Ishikawa (cell line): Measurements from ENCODE around the gene ELMO1.

Experiments used
- CEBPB ChIP-seq: IDR thresholded peaks from 2 replicates; pipeline ENCODE4 v1.6.1; 2012
- CREB1 ChIP-seq: IDR thresholded peaks from 2 replicates; pipeline ENCODE4 v1.6.1; 2012; ENCODE audit warnings: low read depth
- EGR1 ChIP-seq: IDR thresholded peaks from 2 replicates; pipeline ENCODE4 v1.6.1; 2012
- EP300 ChIP-seq: IDR thresholded peaks from 2 replicates; pipeline ENCODE4 v1.6.1; 2012; ENCODE audit warnings: borderline replicate concordance
- FOXM1 ChIP-seq: IDR thresholded peaks from 2 replicates; pipeline ENCODE4 v1.6.1; 2012; ENCODE audit warnings: low read depth, borderline replicate concordance
- MAX ChIP-seq: IDR thresholded peaks from 2 replicates; pipeline ENCODE4 v1.6.1; 2012
- NFIC ChIP-seq: IDR thresholded peaks from 2 replicates; pipeline ENCODE4 v1.6.1; 2012
- RAD21 ChIP-seq: IDR thresholded peaks from 2 replicates; pipeline ENCODE4 v1.6.1; 2012; ENCODE audit warnings: low read depth
- TAF1 ChIP-seq: IDR thresholded peaks from 2 replicates; pipeline ENCODE4 v1.6.1; 2012; ENCODE audit warnings: low read depth, mild to moderate bottlenecking
- TCF12 ChIP-seq: IDR thresholded peaks from 2 replicates; pipeline ENCODE4 v1.6.1; 2012; ENCODE audit warnings: low read depth
- TEAD4 ChIP-seq: IDR thresholded peaks from 2 replicates; pipeline ENCODE4 v1.6.1; 2012
- YY1 ChIP-seq: IDR thresholded peaks from 2 replicates; pipeline ENCODE4 v1.6.1; 2012; ENCODE audit warnings: low read depth
- ZBTB7A ChIP-seq: IDR thresholded peaks from 2 replicates; pipeline ENCODE4 v1.6.1; 2012; ENCODE audit warnings: low read depth
- TF ChIP-seq, protein P1 (sequence below): IDR thresholded peaks from 2 replicates; pipeline ENCODE4 v1.6.1; 2012
- TF ChIP-seq, protein P2 (sequence below): IDR thresholded peaks from 2 replicates; pipeline ENCODE4 v1.6.1; 2012; ENCODE audit warnings: low read depth, mild to moderate bottlenecking

ELMO1 gene

DNA sequence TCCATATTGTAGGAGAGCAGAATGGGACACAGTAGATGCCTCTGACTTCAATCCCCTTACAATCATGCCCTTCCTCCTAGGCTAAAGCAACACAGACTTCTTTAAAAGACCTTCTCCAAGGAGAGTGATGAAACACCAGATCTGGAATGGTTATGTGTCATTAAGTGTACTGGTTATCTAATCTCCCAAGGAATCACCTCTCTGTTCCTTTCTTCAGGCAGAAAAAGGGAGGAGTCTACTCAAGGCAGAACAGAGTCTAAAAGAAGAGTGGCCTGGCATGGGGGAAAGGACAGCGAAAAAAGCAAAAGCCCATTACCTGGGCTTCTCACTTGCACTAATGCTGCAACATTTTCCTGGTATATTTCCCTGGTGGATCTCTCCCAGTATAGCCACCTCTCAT, 2.9 kb downstream of the ELMO1 start:
- no peak for TF ChIP-seq EGR1
- TF ChIP-seq CREB1: no peak
- no peak for TF ChIP-seq RAD21
- no peak for TF ChIP-seq CEBPB

DNA sequence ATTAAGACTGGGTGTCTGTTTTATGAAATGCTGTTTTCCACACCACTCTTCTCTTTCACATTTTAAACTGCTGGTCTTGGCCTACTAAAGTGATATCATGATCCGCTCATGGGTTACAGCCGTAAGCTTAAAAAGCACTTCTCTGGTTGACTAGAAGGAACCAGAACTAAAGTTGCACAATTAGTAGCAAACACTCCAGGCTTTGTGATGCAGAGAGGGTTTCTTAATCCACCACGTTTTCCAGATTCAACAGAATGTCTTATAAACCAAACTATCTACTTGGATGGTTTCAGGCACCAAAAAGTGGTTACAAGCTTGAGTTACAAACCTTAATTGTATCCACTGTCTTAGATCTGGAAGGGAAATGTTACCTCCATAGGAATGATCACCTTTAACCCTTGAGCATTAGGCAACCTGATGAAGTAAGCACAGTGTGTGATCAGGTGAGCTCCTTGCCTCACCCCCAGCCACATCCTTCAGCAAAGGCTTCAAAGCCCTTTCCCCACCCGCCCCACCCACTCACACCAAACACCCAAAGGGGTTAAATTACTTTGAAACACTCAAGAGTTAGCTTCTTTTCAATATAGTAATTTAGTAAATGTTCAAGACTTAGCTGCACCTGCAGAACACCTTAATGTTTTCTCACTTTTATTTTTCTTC, 3.5 kb downstream of the ELMO1 start:
- TF ChIP-seq FOXM1 (no peak), NFIC (no peak), TCF12 (no peak), EP300 (no peak), TEAD4 (no peak), CEBPB (no peak), RAD21 (no peak), ZBTB7A (no peak), CREB1 (no peak), TAF1 (no peak), MAX (no peak), YY1 (no peak), EGR1 (no peak)
- TF ChIP-seq, protein P1, sequence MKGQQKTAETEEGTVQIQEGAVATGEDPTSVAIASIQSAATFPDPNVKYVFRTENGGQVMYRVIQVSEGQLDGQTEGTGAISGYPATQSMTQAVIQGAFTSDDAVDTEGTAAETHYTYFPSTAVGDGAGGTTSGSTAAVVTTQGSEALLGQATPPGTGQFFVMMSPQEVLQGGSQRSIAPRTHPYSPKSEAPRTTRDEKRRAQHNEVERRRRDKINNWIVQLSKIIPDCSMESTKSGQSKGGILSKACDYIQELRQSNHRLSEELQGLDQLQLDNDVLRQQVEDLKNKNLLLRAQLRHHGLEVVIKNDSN: no peak
- TF ChIP-seq, protein P2, sequence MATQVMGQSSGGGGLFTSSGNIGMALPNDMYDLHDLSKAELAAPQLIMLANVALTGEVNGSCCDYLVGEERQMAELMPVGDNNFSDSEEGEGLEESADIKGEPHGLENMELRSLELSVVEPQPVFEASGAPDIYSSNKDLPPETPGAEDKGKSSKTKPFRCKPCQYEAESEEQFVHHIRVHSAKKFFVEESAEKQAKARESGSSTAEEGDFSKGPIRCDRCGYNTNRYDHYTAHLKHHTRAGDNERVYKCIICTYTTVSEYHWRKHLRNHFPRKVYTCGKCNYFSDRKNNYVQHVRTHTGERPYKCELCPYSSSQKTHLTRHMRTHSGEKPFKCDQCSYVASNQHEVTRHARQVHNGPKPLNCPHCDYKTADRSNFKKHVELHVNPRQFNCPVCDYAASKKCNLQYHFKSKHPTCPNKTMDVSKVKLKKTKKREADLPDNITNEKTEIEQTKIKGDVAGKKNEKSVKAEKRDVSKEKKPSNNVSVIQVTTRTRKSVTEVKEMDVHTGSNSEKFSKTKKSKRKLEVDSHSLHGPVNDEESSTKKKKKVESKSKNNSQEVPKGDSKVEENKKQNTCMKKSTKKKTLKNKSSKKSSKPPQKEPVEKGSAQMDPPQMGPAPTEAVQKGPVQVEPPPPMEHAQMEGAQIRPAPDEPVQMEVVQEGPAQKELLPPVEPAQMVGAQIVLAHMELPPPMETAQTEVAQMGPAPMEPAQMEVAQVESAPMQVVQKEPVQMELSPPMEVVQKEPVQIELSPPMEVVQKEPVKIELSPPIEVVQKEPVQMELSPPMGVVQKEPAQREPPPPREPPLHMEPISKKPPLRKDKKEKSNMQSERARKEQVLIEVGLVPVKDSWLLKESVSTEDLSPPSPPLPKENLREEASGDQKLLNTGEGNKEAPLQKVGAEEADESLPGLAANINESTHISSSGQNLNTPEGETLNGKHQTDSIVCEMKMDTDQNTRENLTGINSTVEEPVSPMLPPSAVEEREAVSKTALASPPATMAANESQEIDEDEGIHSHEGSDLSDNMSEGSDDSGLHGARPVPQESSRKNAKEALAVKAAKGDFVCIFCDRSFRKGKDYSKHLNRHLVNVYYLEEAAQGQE: no peak

GRCh38 chr7:37443627-37444026, 5.0 kb downstream of the ELMO1 start:
- TF ChIP-seq CREB1 (no peak), NFIC (no peak), EGR1 (no peak), FOXM1 (no peak), RAD21 (no peak), CEBPB (no peak), MAX (no peak), YY1 (no peak), ZBTB7A (no peak), TEAD4 (no peak)
- TF ChIP-seq, protein P2: no peak
- TF ChIP-seq, protein P1: no peak

- TF ChIP-seq TEAD4: no peak
- no peak for TF ChIP-seq EGR1
- no peak for TF ChIP-seq YY1
- TF ChIP-seq FOXM1: no peak
- no peak for TF ChIP-seq TAF1
- TF ChIP-seq MAX: no peak
- TF ChIP-seq TCF12: no peak
- TF ChIP-seq, protein P1: no peak
- no peak for TF ChIP-seq CEBPB
- TF ChIP-seq NFIC: no peak
- no peak for TF ChIP-seq RAD21
- no peak for TF ChIP-seq ZBTB7A
- TF ChIP-seq CREB1: no peak
- TF ChIP-seq, protein P2: no peak
- TF ChIP-seq EP300: no peak
Measured at GRCh38 chr7:37442268-37442667, 6.4 kb downstream of the ELMO1 start.
